SK-N-SH (cell line): ENCODE results near the gene SP7.

Experiments
- CTCF ChIP-seq: fragments of 200-600 bp; sonication (generic); IDR thresholded peaks from 2 replicates; pipeline ENCODE4 v1.6.1; 2017; ENCODE audit warnings: antibody characterized with exemption, mild to moderate bottlenecking, moderate library complexity
- EZH2phosphoT487 ChIP-seq: fragments of 200-600 bp; sonication (generic); IDR thresholded peaks from 2 replicates; pipeline ENCODE4 v1.6.1; 2017; ENCODE audit warnings: low read depth, mixed run types, mild to moderate bottlenecking, antibody characterized with exemption, moderate library complexity, borderline replicate concordance
- GABPA ChIP-seq: IDR thresholded peaks from 2 replicates; pipeline ENCODE4 v1.4.0; 2012; ENCODE audit warnings: low read depth, mild to moderate bottlenecking
- GATA2 ChIP-seq: sonication (generic); formaldehyde crosslinking; IDR thresholded peaks from 2 replicates; pipeline ENCODE4 v1.5.0; 2020; ENCODE audit warnings: mild to moderate bottlenecking, missing genetic modification reagents
- RFX5 ChIP-seq: IDR thresholded peaks from 2 replicates; pipeline ENCODE4 v1.6.1; 2012; ENCODE audit warnings: mild to moderate bottlenecking, improper control_type of control experiment, low read length

GRCh38 chr12:53328043-53328435, 8.1 kb downstream of the SP7 start:
- TF ChIP-seq GATA2 (no peak), GABPA (no peak), CTCF (no peak), EZH2phosphoT487 (no peak), RFX5 (no peak)
